ENCODE results near the gene PARVB. TPM values are rescaled to one million over a fixed set of nuclear protein-coding genes. Genes with fewer than 3 reads are reported as not detected.

The PARVB gene
- total RNA-seq, 1 donor from 2014 or later, result 22.1 TPM

- Mint-ChIP-seq H3K27me3 (ENCODE audit: low read depth) (no peaks in the 10 kb centered on the region), H3K4me1 (no peaks in the 10 kb centered on the region), H3K4me3 (no peak overlapping the region), H3K27ac (no peak overlapping the region), H3K9me3 (peaks cover 27% of the 10 kb centered on the region), H3K36me3 (peaks cover 16% of the 10 kb centered on the region)
- TF ChIP-seq CTCF (IDR thresholded peaks at IDR 0.05; ENCODE audit: unreplicated experiment), result no peak
- no peak for DNase-seq (ENCODE audit: low spot score in 2 of 2, unreplicated experiment in 2 of 2)
Observed at GRCh38 chr22:44126807-44127206, 102.7 kb downstream of the PARVB start.

GRCh38 chr22:44127356-44127755, 103.3 kb downstream of the PARVB start:
- DNase-seq (ENCODE audit: low spot score in 2 of 2, unreplicated experiment in 2 of 2), result no peak
- H3K4me1 Mint-ChIP-seq, result no peaks in the 10 kb centered on the region

GRCh38 chr22:44128958-44129618, 105.0 kb downstream of the PARVB start:
- Mint-ChIP-seq H3K27me3 (ENCODE audit: low read depth) (no peaks in the 10 kb centered on the region), H3K4me3 (no peak overlapping the region), H3K27ac (no peak overlapping the region), H3K9me3 (peaks cover 20% of the 10 kb centered on the region), H3K36me3 (peaks cover 8% of the 10 kb centered on the region), H3K4me1 (no peaks in the 10 kb centered on the region)
- no peak for DNase-seq (ENCODE audit: low spot score in 2 of 2, unreplicated experiment in 2 of 2)
- TF ChIP-seq CTCF (IDR thresholded peaks at IDR 0.05; ENCODE audit: unreplicated experiment), result no peak

More at GRCh38 chr22:44127356-44127755, 103.3 kb downstream of the PARVB start:
- no peak overlapping the region for H3K4me3 Mint-ChIP-seq
- H3K36me3 Mint-ChIP-seq, result peaks cover 16% of the 10 kb centered on the region
- no peaks in the 10 kb centered on the region for H3K27me3 Mint-ChIP-seq (ENCODE audit: low read depth)
- peaks cover 27% of the 10 kb centered on the region for H3K9me3 Mint-ChIP-seq
- no peak overlapping the region for H3K27ac Mint-ChIP-seq
- no peak for TF ChIP-seq CTCF (IDR thresholded peaks at IDR 0.05; ENCODE audit: unreplicated experiment)

GRCh38 chr22:44129619-44129976, 105.5 kb downstream of the PARVB start:
- TF ChIP-seq CTCF (IDR thresholded peaks at IDR 0.05; ENCODE audit: unreplicated experiment), result no peak
- no peak overlapping the region for H3K4me3 Mint-ChIP-seq
- DNase-seq (ENCODE audit: low spot score in 2 of 2, unreplicated experiment in 2 of 2), result no peak
- H3K4me1 Mint-ChIP-seq, result no peaks in the 10 kb centered on the region
- peaks cover 8% of the 10 kb centered on the region for H3K36me3 Mint-ChIP-seq
- H3K27ac Mint-ChIP-seq, result no peak overlapping the region
- H3K9me3 Mint-ChIP-seq, result peaks cover 20% of the 10 kb centered on the region
- H3K27me3 Mint-ChIP-seq (ENCODE audit: low read depth), result no peaks in the 10 kb centered on the region

- H3K27ac Mint-ChIP-seq, result no peak overlapping the region
- no peak for TF ChIP-seq CTCF (IDR thresholded peaks at IDR 0.05; ENCODE audit: unreplicated experiment)
- no peaks in the 10 kb centered on the region for H3K4me1 Mint-ChIP-seq
- DNase-seq (ENCODE audit: low spot score in 2 of 2, unreplicated experiment in 2 of 2), result no peak
- peaks cover 8% of the 10 kb centered on the region for H3K36me3 Mint-ChIP-seq
- H3K9me3 Mint-ChIP-seq, result peaks cover 18% of the 10 kb centered on the region
- no peak overlapping the region for H3K4me3 Mint-ChIP-seq
- H3K27me3 Mint-ChIP-seq (ENCODE audit: low read depth), result no peaks in the 10 kb centered on the region
Observed at GRCh38 chr22:44130076-44130711, 106.1 kb downstream of the PARVB start.
